NCI-H69 (cell line): ENCODE data around the gene BCKDHA.
A peak's percentile ranks its signal among the peaks of the same experiment; 100 is the strongest.
"Not testable (repeated sequence)": the region's sequence is repeated elsewhere in the genome, so short reads cannot be mapped to it uniquely, and the experiment has no call there.

Source experiments
- DNase-seq: peaks from one replicate; lab custom pipeline; 2025; lab: John Stamatoyannopoulos, UW

Gene BCKDHA

DNA sequence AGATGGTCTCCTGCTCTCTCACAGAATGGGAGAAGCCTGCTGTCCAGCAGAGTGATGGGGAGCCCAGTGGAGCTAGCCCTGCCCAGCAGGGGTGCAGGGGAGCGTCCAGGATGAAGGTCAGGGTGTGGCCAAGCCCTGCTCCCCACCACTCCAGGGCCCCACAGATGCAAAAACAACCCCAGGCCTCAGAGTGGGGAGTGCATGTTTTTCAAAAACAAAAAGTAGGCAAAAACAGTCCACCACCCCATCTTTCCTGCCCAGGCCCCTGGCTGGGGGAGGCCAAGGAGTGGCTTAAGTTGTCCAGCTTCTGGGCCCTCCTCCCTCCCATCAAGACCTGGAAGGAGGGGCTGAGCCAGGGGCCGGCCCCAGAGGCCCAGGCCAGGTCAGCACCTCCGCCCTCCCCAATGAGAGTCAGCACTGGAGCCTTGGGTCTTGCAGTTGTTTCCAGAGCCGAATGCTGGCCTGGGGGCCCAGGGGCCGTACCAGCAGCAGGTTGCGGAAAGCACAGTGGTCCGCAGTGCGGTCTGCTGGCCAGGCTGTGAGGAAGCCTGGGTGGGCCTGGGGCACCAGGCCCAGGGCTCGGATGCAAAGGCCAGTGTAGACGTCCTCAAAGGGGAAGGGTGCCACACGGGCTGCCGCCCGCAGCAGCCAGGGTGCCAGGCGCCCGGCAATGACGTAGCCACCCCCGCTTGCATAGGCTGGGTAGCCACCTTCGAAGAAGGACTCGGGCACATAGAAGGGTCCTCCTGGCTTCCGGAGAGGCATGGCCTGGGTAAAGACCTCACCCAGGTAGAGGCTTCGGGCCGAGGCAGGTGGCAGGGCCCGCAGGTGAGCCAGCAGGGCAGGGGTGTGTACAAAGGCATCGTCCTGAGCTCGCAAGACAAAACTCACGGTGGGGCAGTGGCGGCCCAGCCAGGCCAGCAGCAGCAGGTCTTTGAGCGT is 27.8 kb downstream of the BCKDHA start:
- DNase-seq = no peak

DNA sequence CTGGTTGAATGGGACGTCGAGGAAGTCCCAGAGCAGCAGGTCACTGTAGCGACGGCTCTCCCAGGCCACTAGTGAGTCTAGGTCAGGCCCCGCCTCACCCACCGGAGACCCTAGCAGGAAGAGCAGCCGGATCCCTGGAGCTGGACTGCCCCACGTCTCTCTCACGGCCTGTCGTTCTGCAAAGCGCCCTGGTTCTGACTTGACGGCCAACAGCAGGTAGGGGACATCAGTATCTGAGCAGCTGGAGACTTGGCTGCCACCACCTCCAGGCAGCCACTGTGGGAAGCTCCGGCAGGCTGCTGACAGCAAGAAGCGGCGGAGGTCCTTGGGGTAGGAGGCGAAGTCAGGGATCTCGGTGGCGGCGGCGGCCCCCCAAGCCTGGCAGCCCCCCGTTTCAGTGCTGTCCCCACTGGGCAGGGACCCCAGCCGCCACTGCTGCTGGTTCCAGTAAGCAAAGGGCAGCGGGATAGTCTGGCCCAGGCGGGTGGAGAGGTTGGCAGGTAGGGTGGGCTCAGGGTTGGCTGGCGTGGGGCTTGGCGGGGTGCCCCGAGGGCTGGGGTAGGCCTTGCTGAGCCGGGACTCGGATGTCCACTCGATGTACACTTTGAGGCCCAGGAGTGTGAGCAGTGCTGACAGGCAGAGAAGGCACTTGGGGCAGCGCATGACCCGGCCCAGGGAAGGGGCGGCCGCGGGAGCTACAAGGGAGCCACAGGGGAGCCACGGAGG is 28.7 kb downstream of the BCKDHA start:
- DNase-seq = no peak

DNA sequence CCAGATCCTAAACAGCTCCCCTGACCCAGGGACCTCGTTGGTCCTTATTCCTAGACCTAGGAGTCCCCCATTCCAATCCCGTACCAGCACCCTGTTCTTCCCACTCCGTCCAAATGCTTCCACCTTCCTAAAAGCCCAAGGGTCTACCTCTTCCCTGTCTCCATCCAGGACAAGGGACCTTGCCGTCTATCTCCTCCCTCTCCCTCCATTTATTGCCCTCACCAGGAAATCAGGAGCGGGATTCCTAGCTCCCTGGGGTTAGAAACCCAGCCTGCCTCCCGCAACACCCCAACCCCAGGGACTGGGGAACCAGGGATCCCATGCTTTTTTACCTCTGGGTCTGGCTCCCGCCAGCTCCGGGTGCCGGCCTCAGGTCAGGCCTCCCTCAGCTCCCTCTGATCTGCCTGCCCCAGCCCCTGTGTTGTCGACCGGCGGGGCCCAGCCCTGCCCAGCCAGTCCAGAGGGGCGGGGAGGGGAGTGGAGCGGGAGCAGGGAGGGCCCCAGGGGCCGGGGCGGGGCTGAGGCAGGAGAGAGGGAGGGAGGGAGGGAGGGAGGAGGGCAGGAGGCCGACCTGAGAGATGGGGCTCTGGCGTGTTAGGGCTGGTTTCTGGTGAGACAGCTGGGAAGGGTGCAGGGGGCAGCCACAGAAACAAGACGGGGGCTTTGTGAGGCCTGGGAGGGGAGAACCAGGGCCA is 29.5 kb downstream of the BCKDHA start, which contains the start of gene B3GNT8:
B3GNT8 (minus strand) TSS at position 423 of the 695 bp plus-strand sequence. CDS start 596 bp downstream, outside the sequence.
- peak; percentile 86 for DNase-seq

DNA sequence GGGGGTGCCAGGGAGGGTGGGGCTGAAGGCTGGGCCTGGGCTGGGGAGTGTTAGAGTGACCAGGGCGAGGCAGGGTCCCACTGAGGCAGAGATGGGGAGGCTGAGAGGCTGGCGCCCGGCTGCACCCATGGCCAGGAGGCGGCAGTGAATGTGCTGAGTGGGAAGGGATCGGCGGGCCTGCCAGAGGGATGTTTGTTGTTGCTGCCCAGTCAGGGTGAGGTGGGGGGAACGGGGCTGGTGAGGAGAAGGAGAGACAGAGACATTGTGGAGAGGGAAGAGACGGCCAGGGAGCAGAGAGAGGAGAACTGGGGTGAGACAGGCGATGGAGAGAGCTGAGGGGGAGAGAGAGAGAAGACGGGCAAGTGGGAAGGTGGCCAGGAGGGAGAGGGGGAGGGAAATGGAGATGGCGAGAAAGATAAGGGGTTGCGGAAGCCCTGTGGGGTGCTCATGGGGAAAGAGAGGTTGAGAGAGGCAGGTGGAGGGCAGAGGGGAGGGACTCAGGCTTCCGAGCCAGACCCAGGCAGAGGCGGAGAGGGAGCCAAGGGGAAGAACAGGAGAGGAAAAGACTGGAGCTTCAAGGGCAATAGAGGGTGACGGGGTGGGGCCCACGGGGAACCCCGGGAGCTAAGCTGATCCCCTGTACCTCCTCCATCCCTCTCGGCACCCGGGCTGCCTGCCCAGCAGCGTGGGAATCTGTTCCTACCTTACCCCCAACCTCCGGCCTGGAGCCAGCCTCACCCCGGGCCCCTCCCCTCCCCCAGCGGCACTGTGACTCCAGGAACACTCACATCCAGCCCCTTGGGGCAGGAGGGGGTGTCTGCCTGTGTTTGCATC is 30.2 kb downstream of the BCKDHA start:
- peak; percentile 62 for DNase-seq

DNA sequence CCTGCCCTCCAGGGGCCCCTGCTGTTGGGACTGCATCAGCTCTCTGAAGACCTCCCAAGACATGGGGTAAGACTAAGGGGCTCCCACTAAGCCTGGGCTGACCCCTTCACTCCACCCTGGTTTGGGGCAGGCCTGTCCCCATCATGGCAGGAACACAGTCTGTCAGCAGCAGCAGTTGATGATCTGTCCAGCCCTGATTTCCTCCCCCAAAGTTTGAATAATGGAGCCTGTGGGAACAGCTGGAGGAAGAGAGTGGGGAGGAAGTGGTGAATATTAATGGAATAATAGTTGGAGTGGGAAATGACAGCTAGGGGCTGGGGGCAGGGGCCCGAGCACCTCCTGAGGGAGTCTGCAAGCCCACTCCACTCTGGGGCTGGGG is 30.9 kb downstream of the BCKDHA start:
- DNase-seq = no peak

DNA sequence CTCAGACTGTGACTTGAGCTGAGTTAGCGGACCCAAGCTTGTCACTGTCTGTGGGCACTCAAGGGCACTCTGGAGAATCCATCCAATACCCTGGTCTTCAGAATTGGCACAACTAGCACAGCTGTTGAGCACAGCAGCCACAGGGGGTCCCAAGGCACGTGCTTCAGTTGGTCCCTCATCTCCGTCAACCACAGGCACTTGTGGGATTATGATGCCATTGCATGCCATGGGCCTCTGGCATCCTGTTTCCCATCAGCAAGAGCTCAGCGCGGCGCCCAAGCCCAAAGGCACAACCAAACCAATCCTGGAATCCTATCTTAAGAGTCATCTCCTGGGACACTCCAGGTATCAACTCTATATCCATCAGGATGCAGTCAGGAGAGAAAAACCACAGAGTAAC is 33.3 kb downstream of the BCKDHA start:
- no peak for DNase-seq

DNA sequence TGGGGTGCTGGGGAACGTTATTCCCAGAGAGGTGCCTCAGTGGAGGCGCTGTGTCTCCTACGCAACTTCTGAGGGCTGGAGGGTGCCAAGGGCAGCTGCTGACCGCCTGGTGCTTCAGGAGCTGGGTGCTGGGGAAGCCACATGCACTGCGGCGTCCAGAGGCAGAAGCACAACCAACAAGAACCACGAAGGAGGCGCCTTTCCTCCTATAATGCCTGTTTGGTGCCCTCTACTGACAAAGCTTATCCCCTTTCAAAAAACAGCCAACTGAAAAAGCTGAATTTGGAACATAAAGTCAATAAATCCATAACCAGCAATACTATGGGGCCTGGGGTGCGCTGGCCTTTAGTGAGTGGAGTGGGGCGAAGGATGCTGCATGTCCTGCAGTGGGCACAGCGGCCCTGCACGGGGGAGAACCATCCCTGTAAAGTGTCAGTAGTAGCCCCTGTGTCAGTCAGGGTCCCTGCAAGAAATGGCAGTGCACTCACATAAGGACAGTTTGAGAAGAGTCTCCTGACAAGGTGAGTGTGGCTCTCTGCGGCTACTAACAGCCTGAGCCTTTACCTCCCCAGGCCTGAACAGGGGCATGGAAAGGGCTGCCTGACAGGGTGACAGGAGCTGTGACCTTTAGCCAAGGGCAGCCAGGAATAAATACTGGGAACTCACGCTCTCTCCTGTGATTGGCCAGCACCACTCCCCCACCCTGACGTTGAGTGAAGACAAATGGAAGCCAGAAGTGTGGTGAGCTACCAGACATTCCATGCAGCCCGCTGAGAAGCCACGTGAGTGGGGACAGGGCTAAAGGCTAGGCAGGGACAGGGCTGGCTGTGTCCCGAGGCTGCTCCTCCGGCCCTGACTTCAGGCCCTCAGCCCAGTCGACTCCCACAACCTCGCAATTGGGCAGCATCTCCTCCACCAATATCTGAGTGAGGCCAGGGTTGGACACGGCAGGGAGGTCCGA is 34.1 kb downstream of the BCKDHA start:
- DNase-seq = peak; percentile 22

DNA sequence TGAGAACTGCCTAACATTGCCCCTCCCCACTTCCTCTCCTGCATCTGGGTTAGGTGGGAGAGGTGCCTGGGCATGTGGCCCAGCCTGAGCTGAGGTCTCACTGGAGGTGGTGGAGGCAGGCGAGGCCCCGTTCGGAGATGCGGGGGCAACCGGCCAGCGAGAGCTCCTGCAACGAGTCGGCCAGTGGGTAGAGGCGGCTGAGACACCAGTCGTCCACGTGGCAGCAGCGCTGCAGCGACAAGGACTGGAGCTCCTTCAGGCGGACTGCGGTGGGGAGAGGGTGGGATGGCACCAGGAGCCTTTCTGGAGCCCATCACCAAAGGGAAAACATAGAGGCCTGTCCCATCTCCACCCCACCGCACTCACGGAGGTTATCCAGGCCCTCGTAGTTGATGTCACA is 35.6 kb downstream of the BCKDHA start:
- DNase-seq = no peak

DNA sequence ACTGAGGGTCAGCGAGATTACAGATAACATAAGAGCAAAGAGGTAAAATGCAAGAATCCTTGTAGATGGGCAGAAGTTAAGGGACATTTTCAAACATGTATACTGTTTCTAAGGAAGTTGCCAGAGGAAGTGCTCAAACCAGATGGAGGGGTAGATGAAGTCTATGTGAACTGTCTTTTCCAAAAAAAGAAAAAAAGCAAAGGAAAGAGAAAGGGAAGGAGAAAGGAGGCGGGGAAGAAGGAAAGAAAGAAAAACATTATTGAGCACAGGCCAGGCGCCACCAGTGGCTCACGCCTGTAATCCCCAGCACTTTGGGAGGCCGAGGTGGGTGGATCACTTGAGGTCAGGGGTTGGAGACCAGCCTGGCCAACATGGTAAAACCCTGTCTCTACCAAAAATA is 36.8 kb downstream of the BCKDHA start:
- no peak for DNase-seq

DNA sequence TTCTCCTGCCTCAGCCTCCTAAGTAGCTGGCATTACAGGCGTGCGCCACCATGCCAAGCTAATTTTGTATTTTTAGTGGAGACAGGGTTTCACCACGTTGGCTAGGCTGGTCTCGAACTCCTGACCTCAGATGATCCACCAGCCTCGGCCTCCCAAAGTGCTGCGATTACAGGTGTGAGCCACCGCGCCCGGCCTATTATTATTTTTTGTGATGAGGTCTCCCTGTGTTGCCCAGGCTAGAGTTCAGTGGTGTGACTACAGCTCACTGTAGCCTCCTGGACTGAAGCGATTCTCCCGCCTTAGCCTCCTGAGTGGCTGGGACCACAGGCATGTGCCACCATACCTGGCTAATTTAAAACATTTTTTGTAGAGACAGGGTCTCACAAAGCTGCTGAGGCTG is 37.8 kb downstream of the BCKDHA start:
- not testable (repeated sequence) for DNase-seq

DNA sequence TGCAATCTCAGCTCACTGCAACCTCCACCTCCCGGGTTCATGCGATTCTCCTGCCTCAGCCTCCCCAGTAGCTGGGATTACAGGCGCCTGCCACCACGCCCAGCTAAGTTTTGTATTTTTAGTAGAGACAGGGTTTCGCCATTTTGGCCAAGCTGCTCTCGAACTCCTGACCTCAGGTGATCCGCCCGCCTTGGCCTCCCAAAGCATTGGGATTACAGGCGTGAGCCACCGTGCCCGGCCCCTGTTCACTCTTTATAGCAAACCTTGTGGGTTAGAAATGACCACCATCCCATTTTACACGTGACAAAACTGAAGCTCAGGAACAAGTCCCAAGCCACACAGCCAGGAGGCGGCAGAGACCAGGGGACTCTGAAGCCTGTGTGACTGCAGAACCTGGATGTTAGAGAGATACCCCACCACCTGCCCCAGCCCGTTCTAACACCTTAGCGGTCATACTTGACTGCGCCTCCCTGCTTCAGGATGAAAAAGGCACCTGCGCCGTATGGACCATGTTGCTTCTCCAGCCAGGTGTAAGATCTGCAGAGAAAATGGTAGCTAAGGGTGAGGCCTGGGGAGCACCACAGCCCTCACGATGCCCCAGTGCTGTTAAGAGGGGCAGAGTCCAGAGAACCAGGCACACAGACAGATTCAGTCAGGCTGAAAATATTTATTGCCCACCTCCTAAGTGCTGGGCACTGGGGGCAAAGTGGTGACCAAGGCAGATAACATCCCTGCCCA is 38.5 kb downstream of the BCKDHA start:
- no peak for DNase-seq

DNA sequence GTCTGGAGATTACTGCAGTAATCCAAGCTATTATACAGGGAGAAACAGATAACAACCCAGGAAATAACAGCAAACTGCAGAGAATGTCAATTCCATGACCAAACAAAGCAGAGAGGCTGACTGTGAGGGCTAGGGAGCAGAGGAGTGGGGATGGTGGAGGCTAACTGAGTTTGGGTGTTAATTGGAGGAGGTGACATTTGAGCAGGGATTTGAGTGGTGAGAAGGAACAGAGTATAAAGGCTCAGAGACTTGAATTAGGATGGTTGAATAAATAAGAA is 39.0 kb downstream of the BCKDHA start:
- DNase-seq = no peak

DNA sequence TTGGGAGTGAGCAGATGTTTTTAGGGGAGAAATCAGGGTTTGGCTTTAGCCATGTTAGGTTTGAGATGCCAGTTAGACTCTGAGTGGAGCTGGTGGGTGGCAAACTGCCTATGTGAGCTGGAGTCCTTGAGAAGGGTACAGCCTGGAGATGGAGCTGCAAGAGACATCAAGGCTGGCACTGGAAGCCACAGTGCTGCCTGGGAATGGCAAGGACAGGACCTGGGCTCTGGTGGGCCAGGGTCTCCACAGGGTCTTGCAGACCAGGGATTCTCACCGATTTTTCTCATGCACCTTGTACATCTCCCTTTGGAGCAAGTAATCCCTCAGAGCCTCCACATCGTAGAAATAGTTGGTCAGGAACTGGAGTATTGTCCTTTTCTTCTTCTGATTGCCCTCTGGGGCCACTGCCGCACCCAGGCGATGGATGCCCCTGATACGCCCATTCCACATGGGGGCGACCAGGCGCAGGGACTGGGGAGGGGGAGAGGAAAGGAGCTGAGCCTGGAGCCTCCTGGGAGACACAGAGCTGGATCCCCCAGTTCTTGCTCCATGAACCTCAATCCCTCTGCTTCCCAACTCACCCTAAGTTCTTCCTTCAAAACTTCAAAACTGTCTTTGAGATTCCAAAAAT is 40.4 kb downstream of the BCKDHA start:
- DNase-seq = no peak

DNA sequence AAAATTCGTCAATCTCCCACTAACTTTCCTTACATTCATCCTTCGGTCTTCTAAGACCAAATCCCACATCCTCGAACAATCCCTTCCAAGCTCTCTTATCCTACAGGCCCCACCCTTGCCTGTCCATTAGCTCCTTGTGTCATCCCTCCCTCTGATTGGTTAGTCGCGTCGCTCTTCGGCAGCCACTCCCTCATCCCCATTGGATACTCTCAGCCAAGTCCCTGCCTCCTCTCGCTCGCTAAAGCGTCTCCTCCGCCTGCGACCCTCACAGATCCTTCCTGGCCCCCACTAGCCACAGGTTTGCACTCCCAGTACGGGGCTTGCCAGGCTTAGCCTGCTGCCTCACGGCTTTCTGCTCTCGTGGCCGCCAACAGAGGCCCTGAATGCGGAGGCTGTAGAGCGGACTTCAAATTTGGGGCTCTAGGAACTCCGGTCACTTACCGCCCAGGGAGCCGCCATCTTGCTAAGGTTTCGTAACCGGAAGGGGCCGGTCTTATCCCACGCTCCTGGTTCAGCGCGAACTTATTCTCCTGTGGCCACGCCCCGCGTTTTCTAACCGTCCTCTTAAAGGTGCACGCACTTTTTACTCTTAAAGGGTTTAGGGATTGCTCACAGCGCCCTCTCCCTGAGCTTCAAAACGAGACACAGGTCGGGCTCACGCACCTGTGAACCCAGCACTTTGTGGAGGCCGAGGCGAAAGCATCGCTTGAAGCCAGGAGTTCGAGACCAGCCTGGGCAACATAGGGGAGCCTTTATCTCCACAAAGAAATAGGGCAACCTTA is 42.0 kb downstream of the BCKDHA start, which contains the start of gene DMAC2:
DMAC2 (minus strand) TSS at position 472 of the 782 bp plus-strand sequence; CDS start at position 459, 13 bp downstream.
- DNase-seq = peak; percentile 100

DNA sequence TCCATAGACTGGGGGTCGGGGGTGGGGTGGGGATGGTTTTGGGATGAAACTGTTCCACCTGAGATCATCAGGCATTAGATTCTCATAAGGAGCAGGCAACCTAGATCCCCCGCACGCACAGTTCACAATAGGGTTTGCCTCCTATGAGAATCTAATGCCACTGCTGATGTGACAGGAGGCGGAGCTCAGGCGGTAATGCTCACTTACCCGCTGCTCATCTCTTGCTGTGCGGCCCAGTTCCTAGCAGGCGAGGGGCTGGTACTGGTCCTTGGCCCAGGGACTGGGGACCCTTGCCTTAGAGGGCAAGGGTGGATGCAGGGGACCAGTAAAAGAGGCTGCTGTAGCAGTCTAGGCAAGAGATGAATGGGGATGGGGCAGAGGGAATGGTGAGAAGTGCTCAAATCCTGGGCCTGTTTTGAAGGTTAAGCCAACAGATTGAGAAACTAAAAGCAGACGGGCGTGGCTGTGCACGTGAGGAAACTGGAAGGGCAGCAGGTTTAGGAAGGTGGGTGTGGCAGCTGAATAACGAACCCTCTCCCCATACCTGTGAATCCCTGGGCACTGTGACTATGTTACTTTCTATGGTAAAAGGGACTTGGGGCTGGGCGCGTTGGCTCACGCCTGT is 43.8 kb downstream of the BCKDHA start:
- no peak for DNase-seq

DNA sequence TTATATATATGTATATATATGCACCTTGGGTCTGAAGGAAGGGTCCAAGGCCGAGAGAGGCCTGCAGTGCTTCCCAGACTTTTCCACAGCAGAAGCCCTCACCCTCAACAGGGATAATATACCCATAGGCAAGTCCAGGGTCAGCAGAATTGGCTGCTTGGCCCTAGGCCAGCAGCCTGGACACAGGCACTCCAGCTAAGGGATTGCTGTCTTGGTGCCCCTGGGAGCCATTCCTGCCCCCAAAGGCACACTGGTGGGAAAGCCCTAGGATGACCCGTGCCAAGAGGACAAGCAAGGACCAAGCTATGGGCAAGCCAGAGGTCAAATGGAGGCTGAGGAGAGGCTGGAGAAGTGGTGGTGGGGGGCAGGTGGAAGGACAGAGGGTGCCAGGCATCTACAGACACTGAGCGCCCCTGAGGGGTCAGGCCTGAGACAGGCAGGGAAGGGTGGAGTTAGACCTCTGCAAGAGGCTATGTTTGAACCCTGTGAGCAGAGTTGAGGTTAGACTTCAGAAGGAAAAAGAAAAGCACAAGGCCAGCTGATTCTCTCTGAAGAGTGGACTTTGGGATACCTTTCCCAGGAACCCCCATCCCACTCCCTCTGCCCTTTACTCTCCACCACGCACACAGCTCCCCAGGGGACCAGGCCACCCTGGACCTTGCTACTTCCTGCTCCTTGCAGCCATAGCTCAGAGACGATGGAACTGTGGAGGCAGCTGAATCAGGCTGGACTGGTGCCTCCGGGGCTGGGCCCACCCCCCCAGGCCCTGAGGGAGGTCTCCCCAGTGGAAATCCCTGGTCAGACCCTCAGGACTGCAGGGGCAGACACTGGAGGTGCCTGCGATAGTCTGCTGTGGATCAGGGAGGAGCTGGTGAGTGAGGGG is 45.1 kb downstream of the BCKDHA start, which contains the start of gene ERICH4:
ERICH4 (plus strand) TSS at position 684 of the 883 bp plus-strand sequence; CDS start at position 698, 14 bp downstream.
- DNase-seq = no peak
